T-helper 9 cell (primary cell): ENCODE data around the gene SDHAF2.
"Not testable (repeated sequence)": the region's sequence is repeated elsewhere in the genome, so short reads cannot be mapped to it uniquely, and the experiment has no call there.

Experiments
- DNase-seq: peaks from one replicate; pipeline ENCODE4 v3.0.0-alpha.2; 2020
- total RNA-seq, 2 donors: gene quantifications; one replicate each; lab custom pipeline; 2026; lab: John Stamatoyannopoulos, UW

The SDHAF2 gene
- 4.3 to 12.3 reads per million in 2 donors for total RNA-seq

DNA sequence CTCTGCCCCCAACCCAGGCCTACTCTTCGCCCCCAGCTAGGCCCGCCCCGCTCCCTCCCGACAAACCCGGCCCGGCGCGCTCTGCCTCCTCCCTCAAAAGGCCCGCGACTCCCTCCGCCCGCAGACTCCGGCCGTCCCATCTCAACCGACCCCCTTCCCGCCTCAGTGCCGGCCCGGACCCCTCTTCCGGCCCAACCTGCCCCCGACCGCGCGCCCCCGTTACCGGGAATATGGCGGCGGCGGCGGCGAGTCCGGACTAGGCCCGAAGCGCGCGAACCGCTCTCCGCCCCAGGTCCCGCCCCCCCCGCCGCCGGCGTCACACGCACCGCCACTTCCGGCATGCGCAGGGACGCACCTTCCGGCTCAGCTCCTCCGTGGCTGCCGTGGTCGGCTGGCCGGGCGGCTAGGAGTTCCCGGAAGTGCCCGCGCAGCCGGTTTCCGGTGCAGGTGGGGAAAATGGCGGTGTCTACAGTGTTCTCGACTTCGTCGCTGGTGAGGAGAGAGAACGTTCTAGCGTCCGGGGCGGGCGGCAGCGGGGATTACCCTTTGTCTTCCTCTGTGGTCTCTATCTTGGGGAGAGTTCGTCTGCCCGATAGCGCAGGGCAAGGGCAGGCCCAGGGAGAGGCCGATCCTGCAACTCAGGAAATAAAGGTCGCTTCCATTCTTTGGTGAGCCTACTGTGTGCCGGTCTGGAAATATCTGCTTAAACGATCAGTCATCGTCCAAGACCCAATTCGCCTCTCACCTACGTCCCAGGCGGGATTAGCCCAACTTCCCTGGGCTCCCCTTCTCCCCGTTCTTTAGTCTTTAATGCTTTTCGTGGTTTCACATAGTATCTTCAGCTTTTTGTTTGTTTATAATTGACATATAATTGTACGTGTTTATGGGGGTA, at the start of gene SDHAF2, which contains the start of gene CPSF7:
SDHAF2 (plus strand) TSS at position 434 of the 892 bp plus-strand sequence; CDS start at position 457, 23 bp downstream.
CPSF7 (minus strand) TSS at position 285 of the 892 bp plus-strand sequence. CDS start 740 bp downstream, outside the sequence.
- peak; percentile 97 for DNase-seq

DNA sequence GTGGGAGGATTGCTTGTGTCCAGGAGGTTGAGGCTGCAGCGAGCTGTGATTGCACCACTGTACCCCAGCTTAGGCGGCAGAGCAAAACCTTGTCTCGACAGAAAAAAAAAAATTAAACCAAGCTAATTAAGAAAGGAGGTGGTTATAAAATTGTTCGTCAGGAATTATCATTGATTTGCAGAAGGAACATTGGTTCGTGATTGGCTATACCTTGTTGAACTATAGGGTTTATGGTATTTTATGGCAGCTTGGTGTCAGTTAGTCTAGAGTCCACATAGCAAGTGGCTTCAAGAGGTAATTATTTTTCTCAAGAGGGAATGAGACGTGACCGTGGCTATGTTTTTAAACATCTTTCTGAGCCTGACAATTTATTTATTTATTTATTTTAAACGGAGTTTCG, 49.0 kb upstream of the SDHAF2 start:
- DNase-seq = no peak

GRCh38 chr11:61383859-61384258, 46.1 kb upstream of the SDHAF2 start:
- not testable (repeated sequence) for DNase-seq

GRCh38 chr11:61384271-61385242, 45.4 kb upstream of the SDHAF2 start:
- no peak for DNase-seq

- no peak for DNase-seq
Measured at GRCh38 chr11:61390161-61390560, 39.8 kb upstream of the SDHAF2 start.

DNA sequence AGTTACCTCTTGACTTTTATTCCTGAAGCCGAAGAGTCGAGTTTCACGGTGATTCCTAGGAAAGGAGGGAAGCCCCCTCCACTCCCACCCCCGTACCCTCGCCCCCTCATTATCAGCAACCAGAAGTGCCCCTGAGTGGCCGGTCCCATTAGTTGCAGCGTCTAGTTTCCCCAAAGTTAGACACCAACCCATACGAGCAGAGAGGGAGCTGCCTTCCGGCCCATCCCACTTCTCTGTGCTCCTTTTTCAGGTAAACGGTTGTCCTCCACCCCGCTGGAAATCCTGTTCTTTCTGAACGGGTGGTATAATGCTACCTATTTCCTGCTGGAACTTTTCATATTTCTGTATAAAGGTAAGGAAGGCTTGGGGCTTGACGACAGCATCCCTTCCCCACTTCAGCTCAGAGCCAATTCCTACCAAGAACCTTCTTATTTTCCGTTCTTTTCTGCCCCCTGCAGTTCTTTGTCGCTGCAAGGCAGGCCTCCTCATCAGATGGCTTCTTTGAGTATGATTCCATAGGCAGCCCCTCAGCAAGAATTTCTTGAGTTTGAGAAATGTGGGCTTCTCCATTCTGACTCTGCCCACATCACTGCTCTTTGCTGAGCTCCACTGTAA, 36.8 kb upstream of the SDHAF2 start:
- no peak for DNase-seq

DNA sequence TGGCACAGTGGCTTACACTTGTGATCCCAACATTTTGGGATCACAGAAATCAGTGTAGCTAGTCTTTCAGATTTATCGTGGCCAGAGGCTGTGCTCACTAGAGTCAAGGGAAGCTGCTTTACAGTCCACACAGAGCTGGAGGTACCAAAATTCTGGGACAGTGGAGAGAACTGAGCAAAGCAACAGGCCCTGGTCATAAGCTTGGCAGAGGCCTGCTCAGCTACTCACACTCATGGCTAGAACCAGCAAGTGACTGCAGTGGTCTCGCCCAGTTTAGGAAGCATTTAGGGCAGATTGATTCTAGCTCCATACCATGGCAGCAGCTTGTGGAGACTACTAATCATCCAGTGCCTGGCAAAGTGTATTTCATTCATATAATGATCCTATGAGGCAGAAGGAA, 28.8 kb upstream of the SDHAF2 start:
- DNase-seq = no peak

- no peak for DNase-seq
Measured at GRCh38 chr11:61401573-61401972, 28.4 kb upstream of the SDHAF2 start.

- DNase-seq = no peak
Measured at GRCh38 chr11:61403658-61404057, 26.3 kb upstream of the SDHAF2 start.

DNA sequence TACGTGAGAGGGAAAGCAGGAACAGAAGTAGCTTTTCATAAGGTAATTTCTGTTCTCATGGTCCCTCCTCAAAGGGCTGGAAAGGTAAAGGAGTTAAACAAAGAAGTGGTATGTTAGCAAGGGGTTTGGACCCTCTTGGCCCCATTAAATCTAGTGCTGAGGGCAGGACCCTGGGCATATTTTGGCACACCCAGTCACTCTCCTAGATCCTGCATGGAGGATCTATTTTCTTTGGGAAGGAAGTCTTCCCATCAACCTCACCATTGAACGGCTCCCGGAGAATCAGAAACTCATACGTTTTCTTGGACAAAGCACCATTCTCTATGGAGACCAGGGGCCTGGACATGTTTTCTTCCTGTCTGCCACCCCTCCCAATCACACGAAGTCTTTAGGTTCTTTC, 25.8 kb upstream of the SDHAF2 start:
- no peak for DNase-seq

- no peak for DNase-seq
Measured at GRCh38 chr11:61404641-61405040, 25.3 kb upstream of the SDHAF2 start.

DNA sequence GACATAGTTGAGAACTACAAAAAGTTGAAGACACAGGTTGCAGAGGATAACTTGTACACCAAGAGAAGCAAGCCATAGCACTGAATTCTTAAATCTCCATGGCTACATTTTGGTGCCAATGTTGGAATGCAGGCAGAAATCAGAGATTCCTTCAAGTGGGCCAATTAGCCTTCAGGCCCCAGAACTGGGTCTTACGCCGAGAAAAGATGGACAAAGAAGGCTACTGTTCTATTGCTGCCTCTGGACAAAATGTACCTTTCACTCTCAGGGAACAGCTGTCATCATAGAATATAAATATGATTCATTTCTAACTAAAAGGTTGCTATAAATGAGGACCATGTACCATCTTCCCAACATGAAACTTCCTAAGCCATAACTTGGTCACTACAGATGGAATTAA, 23.9 kb upstream of the SDHAF2 start:
- DNase-seq = no peak

DNA sequence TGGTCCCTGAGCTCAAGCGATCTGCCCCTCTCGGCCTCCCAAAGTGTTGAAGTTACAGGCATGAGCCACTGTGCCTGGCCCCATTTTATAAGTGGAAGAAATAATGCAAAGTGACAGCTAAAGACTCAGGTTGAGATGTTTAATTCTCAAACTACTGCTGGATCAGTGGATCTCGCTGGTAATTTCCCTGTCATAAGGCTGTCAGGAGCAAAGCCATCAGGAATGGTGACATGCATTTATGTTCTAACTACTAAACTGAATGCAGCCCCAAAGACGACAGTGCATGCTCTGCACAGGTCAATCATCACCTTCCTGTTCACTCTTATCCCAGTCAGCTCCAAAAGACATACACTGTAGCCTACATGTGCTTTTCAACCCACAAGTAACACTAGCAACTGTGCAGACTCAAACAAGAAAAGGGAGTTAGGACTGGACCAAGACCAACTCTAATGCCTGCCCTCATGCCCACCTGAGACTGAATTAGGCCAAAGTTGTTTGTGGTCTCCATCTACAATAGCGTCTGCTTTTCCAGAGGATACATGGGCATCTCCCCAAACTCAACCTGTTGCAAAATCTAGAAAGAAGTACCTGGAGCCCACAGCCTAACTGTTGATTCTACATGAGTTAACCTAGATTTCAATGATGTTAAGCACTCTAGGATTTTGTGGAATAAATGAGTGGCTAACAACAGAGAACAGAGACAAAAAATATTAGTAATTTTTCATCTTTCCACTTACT, 22.8 kb upstream of the SDHAF2 start:
- no peak for DNase-seq

GRCh38 chr11:61411589-61411988, 18.3 kb upstream of the SDHAF2 start:
- no peak for DNase-seq

DNA sequence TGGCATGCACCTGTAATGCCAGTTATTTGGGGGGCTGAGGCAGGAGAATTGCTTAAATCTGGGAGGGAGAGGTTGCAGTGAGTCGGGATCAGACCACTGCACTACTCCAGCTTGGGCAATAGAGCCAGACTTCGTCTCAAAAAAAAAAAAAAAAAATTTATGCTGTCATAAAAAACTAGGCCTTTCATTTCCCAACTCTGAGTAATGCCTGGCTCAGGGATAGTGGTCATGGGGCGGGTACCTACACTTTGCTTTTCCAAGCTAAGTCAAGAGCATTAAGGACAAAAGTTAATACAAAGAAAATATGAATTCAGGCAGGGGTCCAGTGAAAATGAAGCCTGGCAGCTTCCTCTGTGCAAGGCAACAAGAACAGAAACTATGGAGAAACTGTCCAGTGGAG, 16.4 kb upstream of the SDHAF2 start:
- DNase-seq = no peak

DNA sequence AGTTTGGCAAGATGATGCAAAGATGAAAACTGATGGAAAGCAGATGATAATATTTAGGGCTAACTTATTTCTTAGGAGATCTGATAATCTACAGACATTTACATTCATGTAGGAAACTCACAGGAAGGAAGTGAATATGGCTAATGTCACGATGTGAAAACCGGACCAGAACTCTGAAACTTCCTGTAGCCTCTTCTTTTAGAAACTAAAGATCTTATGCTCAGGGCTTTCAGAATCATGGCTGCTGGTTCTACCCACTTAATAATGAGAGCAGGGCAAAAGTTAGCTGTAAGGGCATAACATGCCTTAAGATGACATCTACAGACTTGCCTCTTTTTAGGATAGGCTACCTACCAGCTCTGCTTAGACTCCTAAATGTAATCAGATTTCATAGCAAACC, 15.4 kb upstream of the SDHAF2 start:
- no peak for DNase-seq

DNA sequence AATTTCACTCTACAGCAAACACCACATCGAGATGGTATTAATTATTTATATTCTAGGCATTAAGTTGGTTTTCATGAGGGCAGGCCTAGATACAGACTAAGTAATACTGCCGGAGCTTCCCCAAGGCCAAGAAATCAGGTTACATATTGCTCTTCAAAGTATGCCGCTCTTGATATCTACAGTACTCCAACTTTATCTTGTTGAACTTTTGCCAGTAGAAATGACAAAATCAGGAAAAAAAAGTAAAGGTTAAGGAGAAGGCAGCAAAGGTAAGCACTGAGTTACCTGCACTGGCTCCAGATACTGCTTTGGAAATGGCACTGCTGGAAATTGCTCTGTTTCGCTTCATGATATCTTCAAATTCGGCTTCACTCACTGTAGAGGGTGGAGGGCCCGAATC, 14.5 kb upstream of the SDHAF2 start:
- no peak for DNase-seq

DNA sequence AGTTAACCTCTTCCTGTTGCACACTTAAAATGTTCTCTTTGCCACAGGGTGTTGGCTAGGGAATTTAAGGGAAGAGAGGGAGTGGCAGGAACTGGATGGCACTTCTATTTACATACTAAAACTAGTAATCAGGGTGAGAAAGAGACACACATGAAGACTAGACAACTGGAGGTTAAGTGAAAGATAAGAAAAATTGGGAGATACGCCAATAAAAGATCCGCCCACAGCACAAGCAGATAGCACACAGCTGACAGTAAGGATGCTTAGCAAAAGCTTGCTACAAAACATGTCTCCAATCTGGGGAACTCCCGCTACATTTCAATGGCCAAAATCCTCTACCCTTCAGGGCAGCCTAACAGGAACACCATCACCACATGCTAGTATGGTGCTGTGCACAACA, 13.0 kb upstream of the SDHAF2 start:
- DNase-seq = no peak

GRCh38 chr11:61417670-61418069, 12.3 kb upstream of the SDHAF2 start:
- DNase-seq = no peak

DNA sequence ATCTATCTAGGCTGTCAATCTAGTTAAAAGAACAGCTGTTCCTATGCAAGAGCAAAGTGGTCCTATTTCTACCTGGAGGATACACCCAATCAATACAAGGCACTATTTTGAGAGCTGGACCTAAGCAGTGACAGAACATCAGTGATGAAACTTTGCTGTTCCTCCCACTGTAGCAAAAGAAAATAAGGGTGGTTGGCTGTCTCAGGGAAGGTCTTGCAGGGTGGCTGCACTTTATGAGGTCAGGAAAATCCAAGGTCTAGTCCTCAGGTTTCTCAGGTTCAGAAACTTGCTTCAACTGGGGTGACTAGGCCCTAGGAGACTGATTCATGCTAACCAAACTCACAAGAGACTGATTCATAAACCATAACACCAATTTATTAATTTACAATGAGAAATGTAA, 11.8 kb upstream of the SDHAF2 start:
- DNase-seq = no peak

GRCh38 chr11:61422226-61422625, 7.7 kb upstream of the SDHAF2 start:
- no peak for DNase-seq
